Epithelial cell of prostate (primary cell): ENCODE results near the gene HGS.

Experiments used
- DNase-seq: peaks from one replicate; pipeline ENCODE4 v3.0.0-alpha.2; 2011; ENCODE audit warnings: low read depth, low spot score
- H3K27ac ChIP-seq: fragments of 450-650 bp; 2 replicates; pipeline ENCODE4 v1.5.1; 2017; ENCODE audit warnings: mild to moderate bottlenecking

The HGS gene

GRCh38 chr17:81683584-81684441, at the start of gene HGS, which contains the start of gene ARL16:
Gene HGS, plus strand, starts transcription at chr17:81684011. Its CDS starts 56 bp downstream, at chr17:81684067.
Gene ARL16, minus strand, starts transcription at chr17:81683797. Its CDS starts 44 bp downstream, at chr17:81683753.
- H3K27ac ChIP-seq, result peak within 1 kb of the TSS; percentile 98
- peak; percentile 93 for DNase-seq

DNA sequence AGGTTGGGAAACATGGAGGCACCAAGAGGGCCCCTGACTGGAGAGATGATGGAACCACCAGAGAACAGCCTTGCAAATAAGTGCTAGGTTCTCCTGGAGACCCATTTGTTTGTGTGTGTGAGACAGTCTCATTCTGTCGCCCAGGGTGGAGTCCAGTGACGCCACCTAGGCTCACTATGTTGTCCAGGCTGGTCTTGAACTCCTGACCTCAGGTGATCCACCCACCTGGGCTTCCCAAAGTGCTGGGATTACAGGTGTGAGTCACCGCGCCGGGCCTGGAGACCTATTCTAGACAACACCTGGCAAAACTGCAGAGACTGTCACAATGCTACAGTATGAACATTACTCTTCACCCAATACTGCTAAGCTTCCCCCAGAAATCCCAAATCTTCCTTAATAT, 48.4 kb upstream of the HGS start:
- peak overlapping the region; percentile 86 for H3K27ac ChIP-seq
- DNase-seq, result no peak

DNA sequence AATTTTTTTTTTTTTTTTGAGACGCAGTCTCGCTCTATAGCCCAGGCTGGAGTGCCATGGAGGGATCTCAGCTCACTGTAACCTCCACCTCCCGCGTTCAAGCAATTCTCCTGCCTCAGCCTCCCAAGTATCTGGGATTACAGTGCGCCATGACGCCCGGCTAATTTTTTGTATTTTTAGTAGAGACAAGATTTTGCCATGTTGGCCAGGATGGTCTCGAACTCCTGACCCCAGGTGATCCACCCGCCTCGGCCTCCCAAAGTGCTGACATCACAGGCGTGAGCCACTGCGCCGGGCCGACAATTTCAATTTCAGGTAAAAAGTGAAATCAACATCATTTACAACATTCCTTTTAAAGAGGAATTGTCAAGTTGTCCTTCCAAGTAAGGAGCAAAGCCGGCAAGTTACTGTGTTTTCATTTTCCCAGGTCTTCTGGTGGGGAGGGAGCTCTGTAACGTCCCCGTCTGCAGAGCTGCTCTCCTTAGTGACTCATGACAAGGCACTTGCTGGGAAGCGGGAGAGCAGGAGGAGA, 47.8 kb upstream of the HGS start:
- peak overlapping the region; percentile 86 for H3K27ac ChIP-seq
- peak; percentile 5 for DNase-seq

DNA sequence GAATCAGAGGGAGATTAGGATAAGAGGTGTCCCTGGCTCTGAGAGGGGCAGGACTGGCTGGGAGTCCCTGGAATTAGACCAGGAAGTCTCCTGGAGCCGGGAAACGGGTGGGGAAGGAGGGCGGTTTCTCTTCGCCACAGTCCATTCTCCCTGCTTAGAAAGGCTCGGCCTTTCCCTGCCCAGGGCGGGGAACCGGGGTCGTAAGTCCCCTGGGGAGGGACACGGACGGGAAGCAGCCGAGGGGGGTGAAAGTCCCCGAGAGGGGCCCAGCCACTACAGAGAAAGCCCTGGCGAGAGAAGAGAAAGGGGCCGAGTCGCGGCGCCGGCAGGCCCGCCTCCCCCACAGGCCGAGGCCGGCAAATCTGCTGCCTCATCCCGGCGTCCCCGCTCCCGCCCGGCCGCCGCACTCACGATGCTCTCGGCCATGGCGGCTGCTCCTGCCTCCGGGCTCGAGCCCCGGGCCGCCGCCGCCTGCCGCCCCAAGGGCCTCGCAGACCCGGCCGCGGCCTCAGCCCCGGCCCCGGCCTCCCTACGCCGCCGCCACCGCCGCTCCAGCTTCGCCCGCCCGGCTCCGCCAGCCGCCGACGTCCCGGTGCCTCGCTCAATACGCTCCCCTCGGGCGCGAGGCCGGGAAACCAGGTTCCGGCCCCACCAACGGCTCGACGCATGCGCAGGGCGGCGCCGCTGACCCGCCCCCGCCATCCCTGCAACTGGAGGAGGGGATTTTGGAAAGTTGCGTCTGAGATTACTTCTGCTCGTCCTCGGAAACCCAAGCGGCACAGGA, 47.1 kb upstream of the HGS start, which contains the start of the genes NPLOC4 and TSPAN10:
NPLOC4 (minus strand) TSS at position 608 of the 784 bp plus-strand sequence; CDS start at position 426, 182 bp downstream.
TSPAN10 (plus strand) TSS at position 692 of the 784 bp plus-strand sequence. CDS start 5,217 bp downstream, outside the sequence.
- DNase-seq, result peak; percentile 26
- H3K27ac ChIP-seq, result peak within 1 kb of the TSS; percentile 86

DNA sequence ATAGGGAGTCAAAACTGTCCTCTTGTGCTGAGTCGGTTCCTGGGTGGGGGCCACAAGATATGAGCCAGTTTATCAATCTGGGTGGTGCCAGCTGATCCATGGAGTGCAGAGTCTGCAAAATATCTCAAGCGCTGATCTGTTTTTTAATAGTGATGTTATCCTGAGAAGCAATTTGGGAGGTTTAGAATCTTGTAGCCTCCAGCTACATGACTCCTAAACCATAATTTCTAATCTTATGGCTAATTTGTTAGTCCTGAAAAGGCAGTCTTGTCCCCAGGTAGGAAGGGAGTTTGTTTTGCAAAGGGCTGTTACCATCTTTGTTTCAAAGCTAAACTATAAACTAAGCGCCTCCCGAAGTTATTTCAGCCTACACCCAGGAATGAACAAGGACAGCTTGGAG, 45.1 kb upstream of the HGS start:
- no peak overlapping the region for H3K27ac ChIP-seq
- DNase-seq, result no peak

- no peak for DNase-seq
- H3K27ac ChIP-seq, result no peak overlapping the region
Observed at GRCh38 chr17:81640011-81640410, 43.8 kb upstream of the HGS start.

DNA sequence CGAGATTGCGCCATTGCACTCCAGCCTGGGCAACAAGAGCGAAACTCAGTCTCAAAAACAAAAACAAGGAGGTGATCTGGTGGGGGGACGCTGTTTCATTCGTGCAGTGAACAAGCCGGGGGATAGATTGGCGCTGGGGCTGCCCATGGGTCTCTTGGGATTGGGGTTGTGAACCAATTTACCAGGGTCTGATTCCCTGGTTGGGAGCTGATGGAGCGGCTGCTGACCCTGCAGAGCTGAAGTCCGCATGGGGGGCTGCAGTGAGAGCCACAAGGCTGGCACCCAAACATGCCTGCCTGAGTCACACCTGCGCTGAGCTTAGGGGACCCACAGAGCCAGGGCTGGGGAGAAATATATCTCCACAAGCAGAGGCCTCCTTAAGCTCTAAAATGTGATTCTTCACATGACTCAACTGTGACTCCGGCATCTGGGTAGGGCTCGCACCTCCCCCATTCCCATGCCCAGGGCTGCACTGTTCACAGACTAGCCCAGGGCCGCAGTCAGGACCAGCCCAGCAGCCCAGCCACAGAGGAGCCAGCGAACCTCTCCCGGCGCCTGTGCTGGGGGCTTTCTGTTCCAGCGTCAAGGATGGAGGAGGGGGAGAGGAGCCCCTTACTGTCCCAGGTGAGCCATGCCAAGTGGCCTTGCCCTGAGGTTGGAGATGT, 41.9 kb upstream of the HGS start:
- DNase-seq, result no peak
- H3K27ac ChIP-seq, result peak overlapping the region; percentile 20

- DNase-seq, result no peak
- no peak overlapping the region for H3K27ac ChIP-seq
Observed at GRCh38 chr17:81644496-81644895, 39.3 kb upstream of the HGS start.

DNA sequence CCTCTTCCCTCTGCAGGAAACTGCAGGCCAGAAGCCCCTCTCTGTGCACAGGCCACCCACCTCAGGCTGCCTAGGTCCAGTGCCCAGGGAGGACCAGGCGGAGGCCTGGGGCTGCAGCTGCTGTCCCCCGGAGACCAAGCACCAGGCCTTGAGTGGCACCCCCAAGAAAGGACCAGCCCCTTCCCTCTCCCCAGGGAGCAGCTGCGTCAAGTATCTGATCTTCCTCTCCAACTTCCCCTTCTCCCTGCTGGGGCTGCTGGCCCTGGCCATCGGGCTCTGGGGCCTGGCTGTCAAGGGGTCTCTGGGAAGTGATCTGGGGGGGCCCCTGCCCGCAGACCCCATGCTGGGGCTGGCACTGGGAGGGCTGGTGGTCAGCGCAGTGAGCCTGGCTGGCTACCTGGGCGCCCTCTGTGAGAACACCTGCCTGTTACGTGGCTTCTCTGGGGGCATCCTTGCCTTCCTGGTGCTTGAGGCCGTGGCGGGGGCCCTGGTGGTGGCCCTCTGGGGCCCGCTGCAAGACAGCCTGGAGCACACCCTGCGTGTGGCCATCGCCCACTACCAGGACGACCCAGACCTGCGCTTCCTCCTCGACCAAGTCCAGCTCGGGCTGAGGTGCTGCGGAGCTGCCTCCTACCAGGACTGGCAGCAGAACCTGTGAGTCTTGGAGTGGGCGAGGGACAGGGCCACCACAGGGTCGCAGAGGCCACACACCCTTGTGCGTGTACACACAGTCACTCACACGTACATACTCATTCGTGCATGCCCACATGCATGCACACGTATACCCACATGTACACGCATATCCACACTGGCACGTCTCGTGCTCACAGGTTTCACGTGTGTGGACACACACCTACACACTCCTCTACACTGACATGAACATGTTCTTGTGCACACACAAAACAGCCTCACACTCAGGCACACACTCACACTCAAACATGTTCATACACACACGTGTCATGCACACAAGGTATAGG, 38.5 kb upstream of the HGS start:
- H3K27ac ChIP-seq, result no peak overlapping the region
- DNase-seq, result no peak

DNA sequence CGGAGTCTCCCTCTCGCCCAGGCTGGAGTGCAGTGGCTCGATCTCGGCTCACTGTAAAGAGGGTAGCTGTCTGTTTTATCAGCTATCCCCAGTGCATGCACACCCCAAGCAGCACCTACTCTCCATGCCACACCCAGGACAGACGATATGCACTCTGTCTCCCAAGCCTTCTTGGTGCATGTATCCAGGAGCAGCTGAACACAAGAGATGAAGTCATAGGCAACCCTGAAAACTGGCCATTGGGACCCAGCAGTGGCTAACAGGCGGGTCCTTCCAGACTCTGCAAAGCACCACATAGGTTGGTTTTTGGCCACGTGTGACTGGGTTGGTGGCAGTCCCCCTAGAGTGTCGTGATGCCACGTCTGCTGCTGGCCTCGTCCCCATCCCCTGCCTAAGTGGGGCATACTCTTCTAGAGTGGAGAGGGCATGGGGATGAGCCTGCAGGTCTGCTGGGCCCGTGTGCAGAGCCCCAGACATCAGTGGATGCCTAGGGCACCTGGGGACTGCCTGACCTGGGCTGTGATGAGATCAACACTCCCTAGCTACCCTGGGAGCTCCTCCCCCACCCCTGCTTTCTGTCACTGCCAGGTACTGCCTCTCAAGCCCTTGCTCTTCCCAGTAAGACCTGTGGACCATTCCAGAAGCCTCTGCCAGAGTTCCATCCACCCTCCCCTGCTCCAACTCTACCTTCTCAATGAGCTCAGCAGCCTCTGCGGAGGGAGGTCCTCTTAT, 36.8 kb upstream of the HGS start:
- DNase-seq, result no peak
- no peak overlapping the region for H3K27ac ChIP-seq

- no peak overlapping the region for H3K27ac ChIP-seq
- DNase-seq, result no peak
Observed at GRCh38 chr17:81647640-81648012, 36.2 kb upstream of the HGS start.

- H3K27ac ChIP-seq, result no peak overlapping the region
- no peak for DNase-seq
Observed at GRCh38 chr17:81648013-81648706, 35.7 kb upstream of the HGS start.

GRCh38 chr17:81648707-81649085, 35.1 kb upstream of the HGS start:
- no peak for DNase-seq
- H3K27ac ChIP-seq, result no peak overlapping the region

DNA sequence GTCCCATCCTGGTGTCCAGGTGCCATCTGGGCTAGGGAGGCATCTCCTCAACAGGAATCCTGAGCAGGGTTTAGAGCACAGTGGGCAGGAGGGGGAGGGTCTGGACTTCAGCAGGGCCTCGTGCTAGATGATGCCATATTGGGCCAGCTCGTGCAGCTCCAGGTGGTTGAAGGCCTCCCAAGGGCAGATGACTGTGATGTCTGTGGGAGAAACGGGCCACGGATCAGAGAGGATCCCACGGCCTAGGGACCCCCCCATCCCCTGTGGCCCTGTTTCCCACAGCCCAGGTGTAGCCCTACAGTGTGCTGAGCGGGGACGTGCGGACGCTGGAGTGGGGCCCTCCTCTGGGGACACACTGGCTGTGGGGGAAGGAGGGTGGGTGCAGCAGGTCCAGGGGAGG, 32.9 kb upstream of the HGS start:
- DNase-seq, result no peak
- H3K27ac ChIP-seq, result no peak overlapping the region

- DNase-seq, result no peak
Observed at GRCh38 chr17:81651692-81652091, 32.1 kb upstream of the HGS start.

DNA sequence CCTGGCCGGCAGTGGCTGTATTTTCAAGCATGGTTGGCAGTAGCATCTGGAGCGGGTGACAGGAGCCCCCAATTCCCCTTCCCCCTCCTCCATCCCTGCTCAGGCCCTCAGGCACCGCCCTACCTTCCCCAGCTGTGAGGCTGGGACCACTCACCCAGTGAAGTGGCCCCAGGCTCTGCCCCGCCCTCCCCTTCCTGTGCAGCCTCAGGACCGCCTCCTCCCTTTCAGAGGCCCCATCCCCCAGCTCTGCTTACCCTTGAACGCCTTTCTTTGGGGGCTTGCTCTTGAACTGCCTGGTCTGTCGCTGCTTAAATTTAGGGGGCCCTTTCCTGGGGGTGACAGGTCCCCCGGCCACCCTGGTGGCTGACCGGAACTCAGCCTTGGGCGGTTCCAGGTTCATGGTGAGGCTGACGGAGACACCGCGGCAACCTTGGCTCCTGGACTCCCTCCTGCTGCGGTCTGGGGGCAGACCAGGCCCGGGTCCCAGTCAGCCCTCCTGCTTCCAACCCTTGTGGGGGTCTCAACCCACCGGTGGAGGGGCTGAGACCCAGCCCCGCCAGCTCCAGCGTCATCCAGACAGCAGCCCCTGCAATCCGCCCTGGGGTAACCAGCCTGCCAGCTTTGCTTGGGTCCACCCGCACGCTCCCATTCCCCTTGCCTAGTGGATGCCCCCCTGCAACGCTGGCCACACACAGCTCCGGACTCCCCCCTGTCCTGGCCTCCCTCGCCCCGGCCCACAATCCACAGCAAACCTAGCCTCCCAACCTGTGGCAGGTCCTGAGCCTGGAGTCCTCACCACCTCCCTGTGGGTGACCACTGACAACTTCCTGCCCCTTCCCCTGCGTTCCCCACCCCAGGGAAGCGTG, 30.7 kb upstream of the HGS start:
- no peak for DNase-seq
- H3K27ac ChIP-seq, result no peak overlapping the region

More at GRCh38 chr17:81651692-81652091, 32.1 kb upstream of the HGS start:
- H3K27ac ChIP-seq, result no peak overlapping the region
